Tibial nerve (tissue), 4 donors: ENCODE measurements around the gene OSBPL6. TPM values are rescaled to one million over a fixed set of nuclear protein-coding genes. Genes with fewer than 3 reads are reported as not detected.
A peak's percentile ranks its signal among the peaks of the same experiment; 100 is the strongest.

Source experiments
- DNase-seq, 2 donors: peaks; one replicate each; pipeline ENCODE4 v3.0.0-alpha.2; 2019; ENCODE audit warnings: low spot score in 2 of 2
- H3K27ac ChIP-seq, 4 donors: fragments of 200-600 bp; sonication (generic) in 3 of 4; one replicate each; pipeline ENCODE4 v1.5.1; 2017 to 2019; ENCODE audit warnings: mild to moderate bottlenecking in 1 of 4
- H3K27me3 ChIP-seq, 2 donors: fragments of 200-600 bp; sonication (generic) in 1 of 2; one replicate each; pipeline versions ENCODE4 v1.5.1 to v1.6.0; 2017 to 2019
- H3K36me3 ChIP-seq, 3 donors: fragments of 200-600 bp; sonication (generic); one replicate each; pipeline ENCODE4 v1.5.1; 2018 to 2019
- H3K4me1 ChIP-seq, 4 donors: fragments of 200-600 bp; sonication (generic) in 3 of 4; one replicate each; pipeline ENCODE4 v1.5.1; 2017 to 2019
- H3K4me3 ChIP-seq, 4 donors: fragments of 200-600 bp; sonication (generic) in 3 of 4; one replicate each; pipeline ENCODE4 v1.5.1; 2017 to 2019; ENCODE audit warnings: mild to moderate bottlenecking in 1 of 4, moderate library complexity in 1 of 4
- H3K9me3 ChIP-seq, 4 donors: fragments of 200-600 bp; sonication (generic) in 3 of 4; one replicate each; pipeline ENCODE4 v1.5.1; 2017 to 2019
- CTCF ChIP-seq, 5 experiments: fragments of 200-600 bp in 3 of 5; fragments of 450-650 bp in 2 of 5; sonication (generic) in 3 of 5; IDR thresholded peaks; one replicate each; pipeline ENCODE4 v1.5.1; 2016 to 2019; ENCODE audit warnings: antibody characterized with exemption in 5 of 5, mild to moderate bottlenecking in 3 of 5, moderate library complexity in 2 of 5
- EP300 ChIP-seq, 2 donors: sonication (generic); formaldehyde crosslinking; IDR thresholded peaks; one replicate each; pipeline ENCODE4 v1.6.1; 2017; ENCODE audit warnings: antibody characterized with exemption in 2 of 2, mild to moderate bottlenecking in 1 of 2
- POLR2A ChIP-seq, 2 donors: fragments of 450-650 bp; IDR thresholded peaks; one replicate each; pipeline ENCODE4 v1.6.1; 2017; ENCODE audit warnings: antibody characterized with exemption in 2 of 2, mild to moderate bottlenecking in 2 of 2, moderate library complexity in 2 of 2
- WGBS, 2 donors: methylation state at CpG; one replicate each; pipeline ENCODE4 v1.1.5; 2018; 5-methylcytosine and 5-hydroxymethylcytosine counted together
- total RNA-seq, 4 donors: library from RNA; depleted of rRNA; stranded (reverse); fragments of >200 nt; gene quantifications; one replicate each; pipeline ENCODE4 v1.1.0, GENCODE V29; 2016

OSBPL6 gene
- total RNA-seq, 4 donors from 2014 or later: 0.66 to 3.1 (median 1.6) TPM

DNA sequence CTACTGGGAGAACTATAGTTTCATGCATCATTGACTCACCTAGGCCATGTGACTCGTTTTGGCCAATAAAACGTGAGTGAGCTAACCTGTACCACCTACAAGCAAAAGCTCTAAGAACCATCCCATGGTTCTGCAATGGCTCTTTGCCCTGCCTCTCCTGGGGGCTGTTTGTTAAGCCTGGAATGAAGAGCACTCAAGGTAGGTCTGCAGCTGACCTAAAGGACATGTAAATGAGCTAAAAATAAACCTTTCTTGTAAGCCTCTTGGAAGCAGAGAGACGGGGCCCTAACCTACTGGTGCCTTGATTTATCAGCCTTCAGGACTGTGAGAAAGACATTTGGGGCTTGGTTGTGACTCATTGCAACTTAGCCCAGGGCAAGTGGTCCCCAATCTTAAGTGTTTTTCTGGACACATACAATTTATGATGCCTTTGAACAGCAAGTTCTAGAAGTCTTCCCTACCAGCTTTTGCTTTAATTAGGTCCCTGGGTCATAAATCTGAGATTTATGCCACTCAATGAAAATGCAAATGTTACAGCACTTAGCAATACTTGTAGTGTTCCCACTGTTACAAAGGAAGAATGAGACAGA lies 107.4 kb downstream of the OSBPL6 start:
- TF ChIP-seq POLR2A (IDR thresholded peaks at IDR 0.05) (no peak), EP300 (IDR thresholded peaks at IDR 0.05) (no peak)
- peaks cover 0 to 4% (median 0%) of the 10 kb centered on the region in 4 donors for H3K4me1 ChIP-seq
- H3K27me3 ChIP-seq: no peaks in the 10 kb centered on the region

DNA sequence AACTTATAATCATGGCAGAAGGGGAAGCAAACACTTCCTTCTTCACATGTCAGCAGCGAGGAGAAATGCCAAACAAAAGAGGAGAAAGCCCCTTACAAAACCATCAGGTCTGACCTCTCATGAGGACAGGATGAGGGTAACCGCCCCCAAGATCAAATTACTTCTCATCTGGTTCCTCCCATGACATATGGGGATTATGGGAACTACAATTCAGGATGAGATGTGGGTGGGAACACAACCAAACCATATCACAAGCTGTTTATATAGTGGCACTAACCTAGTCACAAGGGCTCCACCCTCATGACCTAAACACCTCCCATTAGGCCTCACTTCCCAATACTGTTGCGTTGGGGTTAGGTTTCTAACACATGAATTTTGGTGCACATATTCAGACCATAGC lies 110.0 kb downstream of the OSBPL6 start:
- 67 to 75% methylated on average over 3 of the region's 3 CpGs for WGBS, 2 donors
- no peak for TF ChIP-seq CTCF (IDR thresholded peaks at IDR 0.05)
- TF ChIP-seq EP300 (IDR thresholded peaks at IDR 0.05): no peak
- no peak for TF ChIP-seq POLR2A (IDR thresholded peaks at IDR 0.05)
- Histone ChIP-seq H3K27me3 (no peaks in the 10 kb centered on the region), H3K9me3 (no peaks in the 10 kb centered on the region), H3K4me1 (no peaks in the 10 kb centered on the region), H3K4me3 (no peak overlapping the region), H3K27ac (no peak overlapping the region), H3K36me3 (no peaks in the 10 kb centered on the region)
- DNase-seq: no peak

More for the DNA sequence above, 107.4 kb downstream of the OSBPL6 start:
- Histone ChIP-seq H3K27ac (no peak overlapping the region), H3K36me3 (no peaks in the 10 kb centered on the region), H3K4me3 (no peak overlapping the region), H3K9me3 (no peaks in the 10 kb centered on the region)
- WGBS, 2 donors: 73 to 83% methylated on average over 3 of the region's 3 CpGs
- no peak for DNase-seq

DNA sequence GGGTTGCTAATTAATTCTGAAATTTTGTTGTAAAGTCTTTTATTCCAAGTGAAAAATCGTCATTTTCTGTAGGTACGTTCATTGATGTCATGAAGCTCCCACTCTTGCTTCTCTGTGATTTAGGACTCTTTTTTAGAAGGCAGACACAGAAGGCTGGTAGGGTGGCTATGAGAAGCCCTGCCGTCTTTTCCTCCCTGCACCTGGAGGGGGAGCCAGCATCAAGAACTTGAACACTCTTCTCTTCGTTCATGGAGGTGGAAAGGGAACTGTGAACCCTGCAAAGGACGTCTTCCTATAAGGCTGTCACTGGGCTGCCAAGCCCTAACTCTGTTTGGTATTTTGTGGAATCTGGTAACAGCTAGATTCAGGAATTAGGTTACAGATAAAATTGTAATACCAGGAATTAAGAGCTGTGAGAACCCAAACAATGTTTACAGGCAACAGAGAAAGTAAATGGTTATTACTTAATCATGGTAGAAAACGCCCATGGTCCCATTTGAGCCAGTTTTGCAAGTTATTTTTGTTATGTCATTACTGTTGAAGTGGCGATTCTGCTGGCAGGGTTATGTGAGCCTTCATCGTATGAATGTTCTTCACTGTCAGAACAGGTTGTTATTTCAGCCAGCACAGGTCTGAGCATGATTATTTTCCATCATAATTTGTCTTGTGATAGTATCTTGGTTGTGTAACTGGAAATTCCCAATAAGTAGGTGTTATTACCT lies 112.2 kb downstream of the OSBPL6 start:
- Histone ChIP-seq H3K27me3 (no peaks in the 10 kb centered on the region), H3K9me3 (no peaks in the 10 kb centered on the region), H3K36me3 (no peaks in the 10 kb centered on the region), H3K4me1 (no peaks in the 10 kb centered on the region), H3K4me3 (no peak overlapping the region), H3K27ac (no peak overlapping the region)
- TF ChIP-seq CTCF (IDR thresholded peaks at IDR 0.05) (peak in 3 of 5 experiments; percentile 10 to 22 (median 18)), POLR2A (IDR thresholded peaks at IDR 0.05) (no peak)
- WGBS, 2 donors: 48 to 51% methylated on average over 8 of the region's 8 CpGs
- no peak for DNase-seq

DNA sequence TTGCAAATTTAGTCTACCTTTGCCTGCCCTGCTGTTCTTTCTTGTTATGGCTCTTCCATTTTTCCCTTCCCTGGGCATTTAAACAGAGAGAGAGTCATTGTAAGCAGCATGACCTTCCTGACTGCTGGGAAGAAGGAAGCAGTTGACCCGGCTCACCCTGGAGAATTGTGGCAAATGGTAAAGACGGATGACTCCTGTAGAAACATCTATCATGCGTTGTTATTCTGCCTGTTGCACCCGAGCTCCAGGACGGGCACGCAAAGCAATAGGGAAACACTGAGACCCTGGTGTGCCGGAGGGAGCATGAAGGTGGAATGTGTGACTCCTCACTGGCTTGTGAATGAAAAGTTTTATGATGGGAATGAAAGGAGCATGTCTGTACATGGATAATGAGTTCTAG lies 113.3 kb downstream of the OSBPL6 start:
- Histone ChIP-seq H3K4me1 (no peaks in the 10 kb centered on the region), H3K4me3 (no peak overlapping the region), H3K36me3 (no peaks in the 10 kb centered on the region), H3K9me3 (no peaks in the 10 kb centered on the region), H3K27me3 (no peaks in the 10 kb centered on the region), H3K27ac (no peak overlapping the region)
- WGBS, 2 donors: 56 to 58% methylated on average over 7 of the region's 7 CpGs
- no peak for TF ChIP-seq CTCF (IDR thresholded peaks at IDR 0.05)
- no peak for TF ChIP-seq EP300 (IDR thresholded peaks at IDR 0.05)
- TF ChIP-seq POLR2A (IDR thresholded peaks at IDR 0.05): no peak
- no peak for DNase-seq

- 76 to 86% methylated on average over 2 of the region's 2 CpGs for WGBS, 2 donors
- Histone ChIP-seq H3K4me3 (no peak overlapping the region), H3K36me3 (no peaks in the 10 kb centered on the region), H3K27me3 (no peaks in the 10 kb centered on the region), H3K4me1 (no peaks in the 10 kb centered on the region), H3K27ac (no peak overlapping the region), H3K9me3 (no peaks in the 10 kb centered on the region)
- TF ChIP-seq POLR2A (IDR thresholded peaks at IDR 0.05): no peak
- no peak for TF ChIP-seq CTCF (IDR thresholded peaks at IDR 0.05)
- no peak for DNase-seq
These were observed 115.2 kb downstream of the OSBPL6 start for GRCh38 chr2:178309541-178309940.
